T-helper 1 cell (primary cell): Measurements from ENCODE around the gene ANKRD61.
"Not testable (repeated sequence)": the region's sequence is repeated elsewhere in the genome, so short reads cannot be mapped to it uniquely, and the experiment has no call there.

Experiments used
- DNase-seq, 5 donors: peaks; one replicate each; pipeline ENCODE4 v3.0.0-alpha.2; 2012 to 2020

ANKRD61 gene

GRCh38 chr7:6032167-6032566 lies 991 bp downstream of the ANKRD61 start:
- no peak for DNase-seq

- DNase-seq, result no peak
Measured at GRCh38 chr7:6032641-6033040, 1.5 kb downstream of the ANKRD61 start.

DNA sequence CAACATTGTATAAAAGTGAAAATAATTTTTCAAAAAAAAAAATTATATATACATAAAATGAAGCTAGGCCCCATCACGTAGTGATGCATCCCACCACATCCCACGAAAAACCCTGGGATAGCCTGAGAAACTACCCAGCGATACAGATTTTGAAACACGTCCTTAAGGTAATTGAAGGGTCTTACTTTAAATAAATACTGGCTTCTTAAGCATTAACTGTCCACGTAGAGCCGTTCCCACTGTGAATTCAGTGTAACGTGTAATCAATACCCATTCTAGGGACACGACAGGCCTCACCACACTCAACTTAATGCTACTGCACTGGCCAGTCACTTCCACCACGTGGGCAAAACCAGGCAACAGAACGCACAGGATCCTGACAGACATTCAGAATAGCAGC lies 4.0 kb downstream of the ANKRD61 start:
- no peak for DNase-seq

- DNase-seq, result no peak
Measured at GRCh38 chr7:6035686-6036085, 4.5 kb downstream of the ANKRD61 start.

DNA sequence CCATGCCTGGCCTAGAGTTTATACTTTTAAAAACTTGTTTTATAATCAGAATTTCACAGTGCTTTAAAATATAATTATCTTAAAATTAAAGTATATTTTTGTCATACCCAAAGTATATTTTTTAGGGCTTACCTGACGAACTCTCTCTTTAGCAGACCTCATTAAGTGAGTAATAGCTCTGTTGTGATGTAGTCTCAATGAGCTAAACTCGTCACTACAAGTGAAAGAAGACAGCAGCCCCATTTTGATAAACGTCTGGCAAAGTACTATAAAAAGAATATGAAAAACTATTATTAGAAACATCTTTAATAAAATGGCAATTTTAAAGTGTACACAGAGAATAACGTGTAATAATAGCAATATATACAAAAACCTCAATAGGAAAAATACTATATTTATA lies 18.6 kb downstream of the ANKRD61 start:
- no peak for DNase-seq

- not testable (repeated sequence) for DNase-seq
Measured at GRCh38 chr7:6051185-6051584, 20.0 kb downstream of the ANKRD61 start.

GRCh38 chr7:6056616-6057015 lies 25.4 kb downstream of the ANKRD61 start:
- no peak for DNase-seq

DNA sequence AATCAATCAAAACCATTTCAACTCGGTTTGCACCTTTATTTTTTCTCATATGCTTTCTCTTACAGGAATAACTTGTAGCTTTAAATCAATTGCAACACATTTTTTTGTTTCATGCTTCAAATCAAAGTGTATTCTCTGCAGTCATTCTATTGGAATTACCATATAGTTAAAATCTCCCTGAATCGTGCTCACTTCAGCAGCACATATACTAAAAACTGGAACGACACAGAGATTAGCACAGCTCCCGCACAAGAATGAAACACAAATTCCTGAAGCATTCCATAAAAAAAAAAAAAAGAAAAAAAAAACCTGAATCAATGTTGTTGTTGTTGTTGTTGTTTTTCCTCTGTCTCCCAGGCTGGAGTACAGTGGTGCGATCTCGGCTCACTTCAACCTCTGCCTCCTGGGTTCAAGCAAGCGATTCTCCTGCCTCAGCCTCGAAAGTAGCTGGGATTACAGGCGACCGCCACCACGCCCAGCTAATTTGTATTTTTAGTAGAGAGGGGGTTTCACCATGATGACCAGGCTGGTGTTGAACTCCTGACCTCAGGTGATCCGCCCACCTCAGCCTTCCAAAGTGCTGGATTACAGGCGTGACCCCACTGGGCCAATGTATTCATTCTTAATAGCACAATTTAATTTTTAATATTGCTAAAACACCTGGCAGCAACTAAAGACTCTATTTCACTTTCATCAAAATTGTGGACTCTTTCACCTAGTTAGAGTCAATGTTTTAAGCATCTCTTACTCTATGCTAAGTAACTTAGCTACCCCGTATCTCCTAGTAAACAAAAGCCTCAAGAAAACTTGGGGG lies 26.3 kb downstream of the ANKRD61 start:
- DNase-seq, result no peak

DNA sequence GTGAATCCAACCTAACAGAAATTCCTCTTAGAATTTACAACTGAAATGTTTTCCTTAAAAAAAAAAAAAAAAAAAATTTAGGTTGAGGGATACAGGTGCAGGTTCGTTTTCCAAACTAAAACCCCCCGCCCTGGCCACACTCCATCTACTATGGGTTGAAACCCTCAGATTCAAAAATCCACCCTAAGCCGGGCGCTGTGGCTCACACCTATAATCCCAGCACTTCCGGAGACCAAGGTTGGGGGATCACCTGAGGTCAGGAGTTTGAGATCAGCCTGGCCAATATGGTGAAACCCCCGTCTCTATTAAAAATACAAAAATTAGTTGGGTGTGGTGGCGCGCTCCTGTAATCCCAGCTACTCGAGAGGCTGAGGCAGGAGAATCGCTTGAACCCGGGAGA lies 28.8 kb downstream of the ANKRD61 start:
- DNase-seq, result not testable (repeated sequence)

- DNase-seq, result no peak
Measured at GRCh38 chr7:6071406-6071805, 40.2 kb downstream of the ANKRD61 start.

DNA sequence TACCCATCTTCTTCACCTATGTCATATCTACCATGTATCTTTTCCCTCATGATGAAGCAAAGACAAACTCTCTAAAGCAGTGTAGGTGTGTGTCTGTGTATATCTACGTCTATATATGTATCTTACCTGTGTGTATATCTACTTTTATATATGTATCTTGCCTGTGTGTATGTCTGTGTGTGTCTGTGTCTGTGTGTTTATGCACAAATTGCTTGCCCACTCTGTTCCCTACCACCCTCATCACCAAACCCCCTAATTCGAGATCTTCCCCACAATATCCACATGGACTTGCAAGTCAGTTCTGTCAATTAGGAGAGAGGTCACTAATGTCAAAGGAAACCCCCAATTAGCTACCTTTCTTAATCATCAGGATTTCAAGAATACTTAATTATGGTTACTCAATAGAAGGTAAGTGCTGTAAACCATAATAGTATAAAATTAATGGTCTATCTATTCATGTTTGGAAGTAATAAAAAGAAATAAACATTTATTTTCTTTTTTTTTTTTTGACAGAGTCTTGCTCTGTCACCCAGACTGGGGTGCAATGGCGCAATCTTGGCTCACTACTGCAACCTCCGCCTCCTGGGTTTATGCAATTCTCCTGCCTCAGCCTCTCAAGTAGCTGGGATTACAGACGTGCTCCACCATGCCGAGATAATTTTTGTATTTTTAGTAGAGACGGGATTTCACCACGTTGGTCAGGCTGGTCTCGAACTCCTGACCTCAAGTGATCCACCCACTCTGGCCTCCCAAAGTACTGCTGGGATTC lies 43.6 kb downstream of the ANKRD61 start:
- no peak for DNase-seq

DNA sequence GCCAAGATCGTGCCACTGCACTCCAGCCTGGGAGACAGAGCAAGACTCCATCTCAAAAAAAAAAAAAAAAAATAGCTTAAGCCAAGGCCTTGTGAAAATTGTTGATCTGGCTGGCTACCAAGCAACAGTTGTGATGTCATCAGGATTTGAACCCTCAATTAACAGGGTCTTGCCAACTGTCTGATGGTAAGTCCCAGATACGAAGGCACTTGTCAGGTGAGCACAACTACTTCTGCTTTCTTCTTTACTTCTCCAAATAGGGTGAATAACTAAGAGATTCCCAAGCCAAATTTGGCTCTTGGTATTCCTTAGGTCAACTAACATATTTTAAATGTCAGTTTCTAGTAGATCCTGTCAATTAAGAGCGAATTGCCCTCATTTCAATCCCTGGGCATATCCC lies 47.4 kb downstream of the ANKRD61 start:
- DNase-seq, result no peak

GRCh38 chr7:6083047-6083446 lies 51.9 kb downstream of the ANKRD61 start:
- not testable (repeated sequence) for DNase-seq
